Stimulated activated CD4-positive, alpha-beta T cell treated with anti-CD3 and anti-CD28 coated beads, Interleukin-12 subunit alpha, Interleukin-12 subunit beta, amount 100 ng/mL, for 24 hours (primary cell): ENCODE measurements around the gene ERVMER34-1.

Experiments
- DNase-seq, 2 experiments: peaks; one replicate each; pipeline ENCODE4 v3.0.0-alpha.2; 2020; ENCODE audit warnings: low read depth in 2 of 2

Gene ERVMER34-1

DNA sequence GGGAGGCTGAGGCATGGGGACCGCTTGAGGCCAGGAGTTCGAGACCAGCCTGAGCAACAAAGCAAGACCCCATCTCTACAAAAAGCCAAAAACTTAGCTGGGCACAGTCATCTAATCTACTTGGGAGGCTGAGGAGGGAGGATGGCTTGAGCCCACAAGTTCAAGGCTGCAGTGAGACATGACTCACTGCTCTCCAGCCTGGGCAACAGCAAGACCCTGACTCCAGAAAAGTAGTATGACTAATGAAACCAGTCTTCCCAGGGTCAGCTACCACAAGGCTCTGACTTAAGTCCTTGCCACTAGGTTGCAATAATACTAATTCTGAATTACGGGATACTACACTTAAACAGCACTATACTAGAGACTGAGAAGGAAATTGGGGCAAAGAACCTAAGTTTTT lies 33.1 kb downstream of the ERVMER34-1 start:
- DNase-seq: no peak

DNA sequence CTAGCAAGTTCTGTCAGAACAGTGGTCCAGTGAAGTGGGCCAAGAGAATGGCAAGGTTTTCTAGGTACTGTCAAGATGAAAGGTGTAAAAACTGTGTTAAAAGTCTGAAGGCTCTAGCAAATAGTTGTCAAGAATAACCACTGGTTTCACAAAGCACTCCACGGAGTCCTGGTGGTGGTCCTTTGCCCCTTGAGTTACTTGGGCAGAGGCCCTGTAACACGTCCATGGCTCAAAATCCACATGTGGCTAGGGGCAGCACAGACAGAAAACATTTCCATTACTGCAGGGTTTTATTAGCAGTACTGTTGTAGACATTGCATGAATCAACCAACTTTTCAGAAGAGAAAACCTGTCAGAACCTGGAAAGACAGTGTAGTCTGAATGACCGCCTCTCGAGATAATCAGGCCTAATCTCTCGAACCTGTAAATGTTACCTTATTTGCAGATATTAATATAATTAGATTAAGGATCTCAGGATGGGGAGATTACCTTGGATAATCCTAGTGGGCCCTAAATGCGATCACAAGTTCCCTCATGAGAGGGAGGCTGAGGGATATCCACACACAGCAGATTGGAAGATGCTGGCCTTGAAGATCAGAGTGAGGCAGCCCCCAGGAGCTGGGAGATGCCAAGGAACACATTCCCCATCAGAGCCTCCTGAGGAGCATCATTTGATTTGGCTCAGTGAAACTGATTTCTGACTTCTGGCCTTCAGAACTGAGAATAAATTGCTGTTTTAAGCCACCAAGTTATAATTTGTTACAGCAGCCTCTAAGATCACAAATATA lies 34.7 kb downstream of the ERVMER34-1 start:
- DNase-seq: no peak

DNA sequence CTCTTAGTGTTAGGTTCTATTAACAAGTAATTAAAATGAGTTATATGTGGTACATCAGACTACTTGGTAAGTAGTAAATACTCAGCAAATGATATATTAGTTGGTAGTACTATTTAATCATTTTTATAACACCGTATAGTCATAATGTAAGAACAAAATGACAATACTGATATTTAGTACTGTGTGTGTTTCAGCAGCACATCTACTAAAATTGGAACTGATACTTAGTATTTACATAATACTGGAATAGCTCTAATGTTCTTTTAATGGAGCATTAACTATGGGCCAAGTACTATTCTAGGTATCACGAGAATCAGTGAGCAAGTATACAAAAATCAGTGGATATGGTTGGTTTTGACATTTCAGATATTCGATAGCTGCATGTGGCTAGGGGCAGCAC lies 35.3 kb downstream of the ERVMER34-1 start:
- no peak for DNase-seq

DNA sequence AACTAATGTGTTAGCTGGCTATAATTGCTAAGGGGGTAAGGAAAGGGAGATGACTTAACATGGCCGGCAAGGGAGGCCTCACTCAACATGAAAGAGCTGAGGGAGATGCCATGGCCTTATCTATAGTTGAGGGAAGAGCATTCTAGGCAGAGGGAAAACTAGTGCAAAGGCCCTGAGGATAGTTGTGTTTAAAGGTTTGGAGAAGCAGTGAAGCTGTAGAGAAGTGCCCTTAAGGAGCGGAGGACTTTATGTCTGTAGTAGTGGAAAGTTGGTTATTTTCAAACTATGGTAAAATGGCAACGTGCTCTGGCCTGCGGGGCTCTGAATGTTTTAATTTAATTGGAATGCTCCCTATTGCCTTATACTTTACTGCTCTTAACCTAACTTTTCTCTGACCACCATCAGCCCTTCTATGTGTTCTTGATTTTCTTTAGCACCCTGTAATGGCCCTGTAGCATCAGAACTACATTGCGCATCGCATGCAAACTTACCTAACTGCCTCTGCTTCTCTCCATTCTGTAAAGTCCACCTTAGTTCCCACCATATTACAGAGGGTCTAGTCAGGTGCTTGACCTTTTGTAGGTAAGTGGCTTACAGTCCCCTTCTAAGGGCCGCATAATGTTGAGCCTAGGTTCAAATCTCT lies 35.8 kb downstream of the ERVMER34-1 start:
- DNase-seq: no peak

DNA sequence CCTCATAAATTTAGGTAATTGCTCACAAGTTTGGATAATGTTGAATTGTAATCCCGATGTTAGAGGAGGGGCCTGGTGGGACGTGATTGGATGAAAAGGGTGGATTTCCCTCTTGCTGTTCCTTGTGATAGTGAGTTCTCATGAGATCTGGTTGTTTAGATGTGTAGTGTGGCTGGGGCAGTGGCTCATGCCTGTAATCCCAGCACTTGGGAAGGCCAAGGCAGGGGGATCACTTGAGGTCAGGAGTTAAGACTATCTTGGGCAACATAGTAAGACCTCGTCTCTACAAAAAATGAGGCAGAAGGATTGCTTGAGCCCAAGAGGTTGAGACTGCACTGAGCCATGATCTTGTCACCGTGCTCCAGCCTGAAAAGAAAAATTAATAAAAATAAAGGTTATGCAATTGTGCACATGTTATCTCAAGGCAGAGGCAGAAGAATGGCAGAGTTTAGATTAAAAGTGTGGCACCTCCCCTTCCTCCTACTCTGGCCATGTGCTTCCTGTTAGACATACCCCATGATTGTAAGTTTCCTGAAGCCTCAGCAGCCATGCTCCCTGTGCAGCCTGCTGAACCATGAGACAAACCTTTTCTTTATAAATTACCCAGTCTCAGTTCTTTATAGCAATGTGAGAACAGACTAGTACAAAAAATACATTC lies 36.5 kb downstream of the ERVMER34-1 start:
- no peak for DNase-seq

DNA sequence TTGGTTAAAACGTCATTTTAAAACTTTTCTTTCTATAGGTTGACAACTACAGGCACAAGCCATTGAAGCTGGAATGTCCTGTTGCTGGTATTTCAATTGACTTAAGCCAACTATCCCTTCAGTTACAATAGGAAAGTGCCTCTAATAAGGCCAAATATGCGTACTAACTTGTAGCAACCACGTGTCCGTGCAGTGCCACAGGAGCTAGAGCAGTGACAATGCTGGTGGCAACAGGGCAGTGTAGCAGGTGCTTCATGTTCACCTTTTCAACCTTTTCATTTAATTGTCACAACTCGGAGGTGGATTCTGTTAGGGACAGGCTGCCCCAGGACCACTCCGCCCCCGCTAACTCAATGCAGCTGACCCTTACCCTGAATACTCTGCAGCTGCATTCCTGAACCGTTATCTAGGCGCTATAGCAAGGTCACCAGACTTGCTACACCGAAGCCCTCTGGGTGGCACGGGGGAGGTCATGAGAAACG lies 37.7 kb downstream of the ERVMER34-1 start:
- DNase-seq: no peak

DNA sequence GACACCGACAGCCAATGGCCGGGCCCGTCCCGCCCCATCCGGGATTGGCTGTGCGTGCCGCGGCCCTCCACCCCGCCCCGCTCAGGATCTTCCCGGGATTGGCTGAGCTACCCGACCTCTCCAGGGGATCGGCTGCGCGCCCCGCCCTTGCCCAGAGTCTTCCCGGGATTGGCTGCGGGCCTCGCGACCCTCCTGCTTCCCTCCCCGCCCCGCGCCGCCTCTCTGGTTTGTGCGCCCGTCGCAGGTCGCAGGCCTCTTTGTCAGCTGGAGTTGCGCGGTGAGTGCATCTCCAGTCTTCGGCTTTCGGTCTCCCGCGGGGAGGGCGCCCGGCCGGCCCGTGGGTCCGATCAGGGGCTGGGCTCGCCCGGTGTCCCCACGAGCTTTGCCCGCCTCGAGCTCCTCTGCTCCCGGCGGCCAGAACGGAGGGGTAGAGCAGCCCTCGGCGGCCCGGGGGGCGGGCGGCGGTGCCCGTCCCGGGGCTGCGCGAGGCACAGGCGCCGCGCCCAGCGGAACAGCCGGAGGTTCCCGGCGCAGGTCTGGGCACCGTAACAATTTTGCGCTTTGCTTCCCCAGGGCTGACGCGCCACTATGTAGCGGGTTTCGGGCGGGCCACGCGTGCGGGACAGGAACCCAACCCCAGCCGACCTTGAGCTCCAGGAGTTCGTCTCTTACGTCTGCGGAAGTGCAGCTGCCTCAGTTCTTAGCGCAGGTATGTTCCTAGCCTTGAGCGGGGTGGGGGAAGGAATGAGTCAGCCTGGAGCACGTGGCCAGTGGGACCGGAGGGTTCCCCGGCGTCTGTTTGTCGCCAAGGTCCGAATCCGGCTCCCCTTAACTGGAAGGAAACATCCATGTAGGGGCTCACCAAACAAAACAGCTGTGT lies 38.7 kb downstream of the ERVMER34-1 start:
- peak; percentile 96 to 97 for DNase-seq

DNA sequence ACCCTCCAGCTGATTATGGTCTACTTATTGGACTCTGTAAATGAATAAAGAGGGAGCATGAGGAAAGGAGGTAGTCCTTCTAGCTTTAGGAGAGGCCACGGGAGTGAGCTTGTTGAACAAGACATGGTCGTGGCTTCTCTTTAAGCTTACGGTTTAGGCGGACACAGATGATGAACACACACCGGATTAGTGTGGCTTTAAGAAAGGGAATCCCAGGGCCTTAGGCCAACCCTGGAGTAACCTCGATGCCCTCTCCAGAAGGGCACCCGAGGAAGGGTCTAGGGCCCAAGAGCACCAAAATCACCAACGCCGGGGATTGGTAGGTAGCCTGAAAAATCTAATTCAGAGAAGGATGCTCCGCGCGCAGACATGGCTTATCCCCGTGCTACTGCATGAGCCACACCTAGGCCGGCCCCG lies 39.4 kb downstream of the ERVMER34-1 start:
- no peak for DNase-seq

DNA sequence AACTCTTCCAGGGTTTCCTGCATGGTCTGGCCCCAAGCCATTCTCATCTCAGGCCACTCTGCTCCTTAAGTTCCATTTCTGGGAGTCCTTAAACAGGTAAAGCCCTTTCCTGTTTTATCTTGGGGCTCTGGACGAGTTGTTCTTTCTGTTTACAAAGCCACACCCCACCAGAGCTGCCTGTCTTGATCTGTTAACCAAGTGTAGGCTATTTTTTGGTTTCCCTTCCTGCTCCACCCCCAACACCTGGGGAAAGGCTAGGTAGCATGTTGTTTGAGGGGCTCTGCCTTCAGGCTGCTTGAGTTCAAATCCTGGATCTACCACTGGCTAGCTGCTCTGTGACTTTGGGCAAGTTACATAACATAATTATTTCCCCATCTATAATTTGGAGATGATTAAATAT lies 40.0 kb downstream of the ERVMER34-1 start:
- DNase-seq: no peak

DNA sequence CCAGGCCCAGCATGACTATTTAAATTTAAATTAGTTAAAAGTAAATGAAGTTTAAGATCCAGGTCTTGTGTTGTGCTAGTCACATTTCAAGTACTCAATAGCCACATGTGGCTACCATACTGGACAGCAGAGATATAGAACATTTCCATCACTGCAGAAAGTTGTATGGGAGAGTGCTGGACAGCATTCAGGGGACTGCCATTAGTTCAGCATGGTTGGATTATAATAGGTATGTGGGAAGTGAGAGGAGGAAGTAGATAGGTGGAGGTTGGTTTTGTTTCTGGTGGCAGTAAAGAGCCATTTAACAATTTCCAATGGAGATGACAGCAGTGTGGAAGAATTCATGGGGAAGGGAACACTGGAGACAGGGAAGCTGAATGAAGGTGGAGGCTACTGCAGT lies 42.1 kb downstream of the ERVMER34-1 start:
- no peak for DNase-seq

DNA sequence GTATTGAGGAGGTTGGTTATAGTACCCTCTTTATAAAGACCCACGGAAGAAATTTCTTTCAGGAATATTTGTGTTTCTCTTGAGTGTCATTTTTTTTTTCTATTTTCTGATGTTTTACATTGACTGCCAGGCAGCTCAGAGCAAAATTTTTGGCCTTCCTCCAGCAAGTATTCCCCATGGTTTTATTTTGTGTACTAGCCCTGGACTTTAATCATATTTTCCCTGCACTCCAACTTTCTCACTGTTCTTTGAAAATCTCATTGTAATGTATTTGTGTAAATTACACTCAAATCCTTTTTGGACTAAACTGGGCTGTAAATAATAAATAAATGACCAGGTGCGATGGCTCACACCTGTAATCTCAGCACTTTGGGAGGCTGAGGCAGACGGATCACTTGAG lies 46.6 kb downstream of the ERVMER34-1 start:
- DNase-seq: no peak

DNA sequence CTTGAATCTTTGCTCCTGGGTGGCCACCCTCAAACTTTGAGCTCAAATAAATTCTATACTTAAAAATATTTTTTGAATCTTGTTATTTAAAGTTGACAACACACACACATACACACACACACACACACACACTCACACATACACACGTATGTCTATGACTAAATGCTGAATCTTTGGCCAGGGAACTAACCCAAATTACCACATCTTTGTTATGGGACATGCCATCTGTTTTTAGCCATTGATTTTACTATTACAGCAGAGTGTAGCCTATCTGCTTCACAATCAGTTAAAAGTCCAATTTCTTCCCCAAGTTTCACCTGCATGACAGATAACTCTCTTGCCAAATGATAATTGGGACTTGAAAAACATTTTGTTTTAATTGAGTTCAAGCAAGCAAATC lies 47.1 kb downstream of the ERVMER34-1 start:
- no peak for DNase-seq

DNA sequence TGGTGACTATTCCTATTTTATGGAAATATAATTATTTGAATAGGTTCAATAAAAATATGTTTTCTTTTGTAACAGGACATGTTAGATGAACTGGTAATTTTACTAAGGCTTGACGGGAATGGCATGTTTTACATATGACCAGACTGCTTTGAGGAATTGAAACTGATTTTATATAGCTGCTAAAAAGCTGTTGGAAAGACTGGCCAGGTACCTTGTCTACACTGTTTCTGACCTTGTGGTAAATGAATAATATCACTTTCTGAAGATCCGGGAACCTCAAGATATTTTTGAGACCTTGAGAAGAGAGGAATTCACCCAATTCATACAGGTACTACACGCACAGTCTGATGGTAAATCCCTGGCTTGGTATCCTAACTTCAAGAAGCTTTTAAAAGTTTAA lies 50.0 kb downstream of the ERVMER34-1 start:
- no peak for DNase-seq

DNA sequence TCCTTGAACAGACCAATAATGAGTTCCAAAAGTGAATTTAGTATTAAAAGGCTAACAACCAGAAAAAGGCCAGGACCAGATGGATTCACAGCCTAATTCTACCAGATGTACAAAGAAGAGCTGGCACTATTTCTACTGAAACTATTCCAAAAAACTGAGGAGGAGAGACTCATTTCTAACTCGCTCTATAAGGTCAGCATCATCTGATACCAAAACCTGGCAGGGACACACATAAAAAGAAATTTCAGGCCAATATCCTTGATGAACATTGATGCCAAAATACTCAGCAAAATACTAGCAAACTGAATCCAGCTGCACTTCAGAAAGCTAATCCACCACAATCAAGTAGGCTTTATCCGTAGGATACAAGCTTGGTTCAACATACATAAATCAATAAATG lies 56.3 kb downstream of the ERVMER34-1 start:
- DNase-seq: no peak

DNA sequence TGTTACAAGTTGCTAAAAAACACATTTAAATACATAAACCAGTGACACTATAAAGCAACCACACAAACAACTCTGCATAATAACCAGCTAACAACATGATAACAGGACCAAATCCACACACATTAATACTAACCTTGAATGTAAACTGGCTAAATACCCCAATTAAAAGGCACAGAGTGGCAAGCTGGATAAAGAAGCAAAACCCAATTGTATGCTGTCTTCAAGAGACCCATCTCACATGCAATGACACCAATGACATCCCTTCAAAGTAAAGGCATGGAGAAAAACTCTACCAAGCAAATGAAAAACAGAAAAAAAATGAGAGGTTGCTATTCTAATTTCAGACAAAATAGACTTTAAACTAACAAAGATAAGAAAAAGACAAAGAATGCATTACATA lies 57.7 kb downstream of the ERVMER34-1 start:
- DNase-seq: no peak
